Measurements from ENCODE around the gene TEX11. TPM values are rescaled to one million over a fixed set of nuclear protein-coding genes. Genes with fewer than 3 reads are reported as not detected.
A peak's percentile ranks its signal among the peaks of the same experiment; 100 is the strongest.

TEX11 gene
- total RNA-seq, 2 experiments from 2014 or later: not detected

DNA sequence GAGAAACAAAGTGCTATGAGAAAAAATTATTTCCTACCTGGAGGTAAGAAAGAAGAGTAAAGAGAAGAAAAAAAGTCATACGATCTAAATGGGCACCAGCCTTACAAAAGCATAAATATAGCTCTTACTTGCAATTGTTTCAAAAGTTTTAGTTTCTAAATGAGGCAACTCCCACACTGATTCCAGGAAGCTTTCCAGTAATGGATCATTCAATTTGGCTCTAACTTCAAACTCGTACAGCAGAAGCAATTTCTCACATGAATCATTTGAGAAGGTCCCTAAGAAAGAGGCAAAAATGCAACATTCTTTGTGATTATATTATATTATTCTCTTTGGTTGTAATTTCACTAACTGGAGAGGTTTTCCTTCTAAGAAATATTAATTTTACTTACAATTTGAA lies 354.0 kb downstream of the TEX11 start:
- Histone ChIP-seq H3K4me1 (ENCODE audit: insufficient read depth, low read length, poor library complexity, severe bottlenecking) (no peaks in the 10 kb centered on the region), H4K20me1 (ENCODE audit: insufficient read depth, low read length) (no peaks in the 10 kb centered on the region), H2AFZ (ENCODE audit: low read length) (no peak overlapping the region), H3K4me2 (ENCODE audit: low read length) (no peak overlapping the region), H3K36me3 (ENCODE audit: insufficient read depth, low read length) (no peaks in the 10 kb centered on the region), H3K27ac (ENCODE audit: low read depth, low read length, poor library complexity, severe bottlenecking) (no peak overlapping the region), H3K9me2 (ENCODE audit: insufficient read depth, low read length) (no peaks in the 10 kb centered on the region), H3K79me2 (ENCODE audit: insufficient read depth, low read depth, low read length) (no peaks in the 10 kb centered on the region), H3K4me3 (ENCODE audit: low read depth, low read length, poor library complexity, severe bottlenecking) (no peak overlapping the region), H3K9me3 (ENCODE audit: low read length) (no peaks in the 10 kb centered on the region)
- ChIA-PET POLR2A (no interaction called here), CTCF (ENCODE audit: unreplicated experiment) (no interaction called here)
- TF ChIP-seq, protein P1, sequence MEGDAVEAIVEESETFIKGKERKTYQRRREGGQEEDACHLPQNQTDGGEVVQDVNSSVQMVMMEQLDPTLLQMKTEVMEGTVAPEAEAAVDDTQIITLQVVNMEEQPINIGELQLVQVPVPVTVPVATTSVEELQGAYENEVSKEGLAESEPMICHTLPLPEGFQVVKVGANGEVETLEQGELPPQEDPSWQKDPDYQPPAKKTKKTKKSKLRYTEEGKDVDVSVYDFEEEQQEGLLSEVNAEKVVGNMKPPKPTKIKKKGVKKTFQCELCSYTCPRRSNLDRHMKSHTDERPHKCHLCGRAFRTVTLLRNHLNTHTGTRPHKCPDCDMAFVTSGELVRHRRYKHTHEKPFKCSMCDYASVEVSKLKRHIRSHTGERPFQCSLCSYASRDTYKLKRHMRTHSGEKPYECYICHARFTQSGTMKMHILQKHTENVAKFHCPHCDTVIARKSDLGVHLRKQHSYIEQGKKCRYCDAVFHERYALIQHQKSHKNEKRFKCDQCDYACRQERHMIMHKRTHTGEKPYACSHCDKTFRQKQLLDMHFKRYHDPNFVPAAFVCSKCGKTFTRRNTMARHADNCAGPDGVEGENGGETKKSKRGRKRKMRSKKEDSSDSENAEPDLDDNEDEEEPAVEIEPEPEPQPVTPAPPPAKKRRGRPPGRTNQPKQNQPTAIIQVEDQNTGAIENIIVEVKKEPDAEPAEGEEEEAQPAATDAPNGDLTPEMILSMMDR (conservative IDR thresholded peaks at IDR 0.05; ENCODE audit: low read length): no peak
- no peak for TF ChIP-seq EZH2phosphoT487 (IDR thresholded peaks at IDR 0.05; ENCODE audit: borderline replicate concordance, low read depth, low read length)
- no TSS peak for BruUV-seq (replicated peaks)
- intact Hi-C loops (cut with micrococcal nuclease; ENCODE audit: unreplicated experiment): no loop called here
- DNase-seq (ENCODE audit: low spot score): no peak

DNA sequence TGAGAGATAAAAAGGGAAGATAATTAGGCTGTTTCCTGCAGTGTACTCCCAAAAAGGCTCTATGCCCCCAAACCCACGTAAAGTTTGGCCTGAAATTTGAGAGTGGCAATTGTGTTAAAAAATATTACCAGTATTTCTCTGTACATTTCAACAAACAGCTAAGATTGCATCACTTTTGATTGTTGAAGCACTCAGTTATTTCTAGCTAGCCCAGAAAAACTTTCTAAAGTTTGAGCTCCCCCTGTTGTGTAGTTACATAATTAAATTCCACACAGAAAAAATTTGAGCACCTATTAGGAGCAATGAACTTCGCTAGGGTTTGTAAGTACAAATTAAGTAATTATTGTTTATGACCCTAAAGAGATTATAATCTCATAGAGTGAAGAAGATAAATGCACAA lies 354.4 kb downstream of the TEX11 start:
- Histone ChIP-seq H4K20me1 (ENCODE audit: insufficient read depth, low read length) (no peaks in the 10 kb centered on the region), H3K4me2 (ENCODE audit: low read length) (no peak overlapping the region), H3K9me2 (ENCODE audit: insufficient read depth, low read length) (no peaks in the 10 kb centered on the region), H3K9me3 (ENCODE audit: low read length) (no peaks in the 10 kb centered on the region), H2AFZ (ENCODE audit: low read length) (no peak overlapping the region), H3K79me2 (ENCODE audit: insufficient read depth, low read depth, low read length) (no peaks in the 10 kb centered on the region), H3K4me1 (ENCODE audit: insufficient read depth, low read length, poor library complexity, severe bottlenecking) (no peaks in the 10 kb centered on the region), H3K27ac (ENCODE audit: low read depth, low read length, poor library complexity, severe bottlenecking) (no peak overlapping the region), H3K36me3 (ENCODE audit: insufficient read depth, low read length) (no peaks in the 10 kb centered on the region), H3K4me3 (ENCODE audit: low read depth, low read length, poor library complexity, severe bottlenecking) (no peak overlapping the region)
- intact Hi-C loops (cut with micrococcal nuclease; ENCODE audit: unreplicated experiment): no loop called here
- POLR2A ChIA-PET: no interaction called here
- CTCF ChIA-PET (ENCODE audit: unreplicated experiment): no interaction called here
- no peak for DNase-seq (ENCODE audit: low spot score)
- TF ChIP-seq EZH2phosphoT487 (IDR thresholded peaks at IDR 0.05; ENCODE audit: borderline replicate concordance, low read depth, low read length): no peak
- TF ChIP-seq, protein P1 (conservative IDR thresholded peaks at IDR 0.05; ENCODE audit: low read length): 0 out of 2 replicates have a peak, but pooled peaks have one; percentile 21
- BruUV-seq (replicated peaks): no TSS peak

DNA sequence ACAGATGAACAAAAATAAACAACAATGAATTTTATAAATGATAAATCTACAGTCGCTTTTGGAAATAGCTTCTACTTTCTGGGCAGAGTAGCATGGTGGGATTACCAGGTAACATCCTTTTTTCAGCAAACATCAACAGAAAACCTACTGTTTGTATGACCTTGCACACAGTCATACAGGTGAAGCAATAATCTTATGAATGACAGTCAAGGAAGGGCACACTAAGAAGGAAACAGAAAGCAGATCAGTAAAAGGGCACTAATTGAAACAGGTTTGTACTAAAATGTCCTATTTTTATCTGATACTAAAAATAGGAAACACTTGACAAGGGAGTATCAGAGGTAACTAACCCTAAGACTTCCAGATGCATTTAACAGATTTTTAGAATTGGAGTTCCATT lies 355.0 kb downstream of the TEX11 start:
- Histone ChIP-seq H3K9me2 (ENCODE audit: insufficient read depth, low read length) (no peaks in the 10 kb centered on the region), H3K27ac (ENCODE audit: low read depth, low read length, poor library complexity, severe bottlenecking) (no peak overlapping the region), H3K79me2 (ENCODE audit: insufficient read depth, low read depth, low read length) (no peaks in the 10 kb centered on the region), H4K20me1 (ENCODE audit: insufficient read depth, low read length) (no peaks in the 10 kb centered on the region), H3K4me3 (ENCODE audit: low read depth, low read length, poor library complexity, severe bottlenecking) (no peak overlapping the region), H2AFZ (ENCODE audit: low read length) (no peak overlapping the region), H3K4me2 (ENCODE audit: low read length) (no peak overlapping the region), H3K9me3 (ENCODE audit: low read length) (no peaks in the 10 kb centered on the region), H3K4me1 (ENCODE audit: insufficient read depth, low read length, poor library complexity, severe bottlenecking) (no peaks in the 10 kb centered on the region), H3K36me3 (ENCODE audit: insufficient read depth, low read length) (no peaks in the 10 kb centered on the region)
- intact Hi-C loops (cut with micrococcal nuclease; ENCODE audit: unreplicated experiment): no loop called here
- ChIA-PET CTCF (ENCODE audit: unreplicated experiment) (no interaction called here), POLR2A (no interaction called here)
- BruUV-seq (replicated peaks): no TSS peak
- TF ChIP-seq, protein P1 (conservative IDR thresholded peaks at IDR 0.05; ENCODE audit: low read length): no peak
- TF ChIP-seq EZH2phosphoT487 (IDR thresholded peaks at IDR 0.05; ENCODE audit: borderline replicate concordance, low read depth, low read length): no peak
- DNase-seq (ENCODE audit: low spot score): no peak
